ENCODE data around the gene APOBEC3B. TPM values are rescaled to one million over a fixed set of nuclear protein-coding genes. Genes with fewer than 3 reads are reported as not detected.
A peak's percentile ranks its signal among the peaks of the same experiment; 100 is the strongest.
"Not testable (repeated sequence)": the region's sequence is repeated elsewhere in the genome, so short reads cannot be mapped to it uniquely, and the experiment has no call there.

Gene APOBEC3B
- total RNA-seq, 1 donor from 2014 or later: 17.0 TPM

GRCh38 chr22:39020021-39020651 lies 38.0 kb downstream of the APOBEC3B start:
- Mint-ChIP-seq H3K4me3 (ENCODE audit: low read depth) (peak overlapping the region; percentile 90), H3K36me3 (ENCODE audit: low read depth) (peaks cover 55% of the 10 kb centered on the region), H3K4me1 (ENCODE audit: low read depth) (peaks cover 39% of the 10 kb centered on the region), H3K27ac (peak overlapping the region; percentile 90)
- H3K27me3 Mint-ChIP-seq (ENCODE audit: low read depth); DNase-seq (ENCODE audit: low spot score); intact Hi-C loops (cut with micrococcal nuclease); H3K9me3 Mint-ChIP-seq: not testable (repeated sequence)

GRCh38 chr22:39021552-39022250 lies 39.6 kb downstream of the APOBEC3B start:
- H3K27ac Mint-ChIP-seq: peak overlapping the region; percentile 94
- H3K9me3 Mint-ChIP-seq: no peaks in the 10 kb centered on the region
- peak overlapping the region; percentile 90 for H3K4me3 Mint-ChIP-seq (ENCODE audit: low read depth)
- intact Hi-C loops (cut with micrococcal nuclease): no loop called here
- DNase-seq (ENCODE audit: low spot score): no peak
- no peaks in the 10 kb centered on the region for H3K27me3 Mint-ChIP-seq (ENCODE audit: low read depth)
- peaks cover 39% of the 10 kb centered on the region for H3K4me1 Mint-ChIP-seq (ENCODE audit: low read depth)
- peaks cover 59% of the 10 kb centered on the region for H3K36me3 Mint-ChIP-seq (ENCODE audit: low read depth)

- H3K27ac Mint-ChIP-seq: peak overlapping the region; percentile 60
- peaks cover 44% of the 10 kb centered on the region for H3K4me1 Mint-ChIP-seq (ENCODE audit: low read depth)
- peak overlapping the region; percentile 47 for H3K4me3 Mint-ChIP-seq (ENCODE audit: low read depth)
- no peaks in the 10 kb centered on the region for H3K9me3 Mint-ChIP-seq
- DNase-seq (ENCODE audit: low spot score): no peak
- H3K36me3 Mint-ChIP-seq (ENCODE audit: low read depth): peaks cover 59% of the 10 kb centered on the region
- H3K27me3 Mint-ChIP-seq (ENCODE audit: low read depth): no peaks in the 10 kb centered on the region
- intact Hi-C loops (cut with micrococcal nuclease): no loop called here
Observed at GRCh38 chr22:39024519-39025308, 42.6 kb downstream of the APOBEC3B start.

- Mint-ChIP-seq H3K4me1 (ENCODE audit: low read depth) (peaks cover 38% of the 10 kb centered on the region), H3K27ac (peak overlapping the region; percentile 11), H3K9me3 (no peaks in the 10 kb centered on the region), H3K4me3 (ENCODE audit: low read depth) (no peak overlapping the region), H3K36me3 (ENCODE audit: low read depth) (peaks cover 53% of the 10 kb centered on the region), H3K27me3 (ENCODE audit: low read depth) (no peaks in the 10 kb centered on the region)
- DNase-seq (ENCODE audit: low spot score): no peak
- intact Hi-C loops (cut with micrococcal nuclease): no loop called here
Observed at GRCh38 chr22:39026509-39027150, 44.5 kb downstream of the APOBEC3B start.

- DNase-seq (ENCODE audit: low spot score): no peak
- H3K4me3 Mint-ChIP-seq (ENCODE audit: low read depth): no peak overlapping the region
- H3K27me3 Mint-ChIP-seq (ENCODE audit: low read depth): no peaks in the 10 kb centered on the region
- peaks cover 50% of the 10 kb centered on the region for H3K36me3 Mint-ChIP-seq (ENCODE audit: low read depth)
- peak overlapping the region; percentile 72 for H3K27ac Mint-ChIP-seq
- intact Hi-C loops (cut with micrococcal nuclease): no loop called here
- H3K4me1 Mint-ChIP-seq (ENCODE audit: low read depth): peaks cover 30% of the 10 kb centered on the region
- no peaks in the 10 kb centered on the region for H3K9me3 Mint-ChIP-seq
Observed at GRCh38 chr22:39027717-39028116, 45.6 kb downstream of the APOBEC3B start.

GRCh38 chr22:39028281-39028680 lies 46.1 kb downstream of the APOBEC3B start:
- no peak for DNase-seq (ENCODE audit: low spot score)
- Mint-ChIP-seq H3K9me3 (no peaks in the 10 kb centered on the region), H3K36me3 (ENCODE audit: low read depth) (peaks cover 54% of the 10 kb centered on the region), H3K27me3 (ENCODE audit: low read depth) (no peaks in the 10 kb centered on the region), H3K4me1 (ENCODE audit: low read depth) (peaks cover 29% of the 10 kb centered on the region), H3K27ac (peak overlapping the region; percentile 72), H3K4me3 (ENCODE audit: low read depth) (no peak overlapping the region)
- intact Hi-C loops (cut with micrococcal nuclease): no loop called here

GRCh38 chr22:39029227-39029626 lies 47.1 kb downstream of the APOBEC3B start:
- Mint-ChIP-seq H3K36me3 (ENCODE audit: low read depth) (peaks cover 51% of the 10 kb centered on the region), H3K27me3 (ENCODE audit: low read depth) (no peaks in the 10 kb centered on the region), H3K9me3 (no peaks in the 10 kb centered on the region), H3K4me1 (ENCODE audit: low read depth) (peaks cover 22% of the 10 kb centered on the region), H3K4me3 (ENCODE audit: low read depth) (no peak overlapping the region), H3K27ac (no peak overlapping the region)
- no peak for DNase-seq (ENCODE audit: low spot score)
- intact Hi-C loops (cut with micrococcal nuclease): no loop called here

GRCh38 chr22:39030705-39031104 lies 48.6 kb downstream of the APOBEC3B start:
- no peaks in the 10 kb centered on the region for H3K27me3 Mint-ChIP-seq (ENCODE audit: low read depth)
- H3K27ac Mint-ChIP-seq: no peak overlapping the region
- no peak for DNase-seq (ENCODE audit: low spot score)
- peaks cover 13% of the 10 kb centered on the region for H3K4me1 Mint-ChIP-seq (ENCODE audit: low read depth)
- no peak overlapping the region for H3K4me3 Mint-ChIP-seq (ENCODE audit: low read depth)
- H3K36me3 Mint-ChIP-seq (ENCODE audit: low read depth): peaks cover 43% of the 10 kb centered on the region
- intact Hi-C loops (cut with micrococcal nuclease): no loop called here
- H3K9me3 Mint-ChIP-seq: no peaks in the 10 kb centered on the region

GRCh38 chr22:39031434-39032295 lies 49.5 kb downstream of the APOBEC3B start:
- peaks cover 34% of the 10 kb centered on the region for H3K36me3 Mint-ChIP-seq (ENCODE audit: low read depth)

GRCh38 chr22:39037071-39037470 lies 54.9 kb downstream of the APOBEC3B start:
- H3K27me3 Mint-ChIP-seq (ENCODE audit: low read depth); DNase-seq (ENCODE audit: low spot score); H3K27ac Mint-ChIP-seq; intact Hi-C loops (cut with micrococcal nuclease); H3K4me3 Mint-ChIP-seq (ENCODE audit: low read depth); H3K9me3 Mint-ChIP-seq: not testable (repeated sequence)
- peaks cover 21% of the 10 kb centered on the region for H3K4me1 Mint-ChIP-seq (ENCODE audit: low read depth)
- H3K36me3 Mint-ChIP-seq (ENCODE audit: low read depth): peaks cover 22% of the 10 kb centered on the region

More at GRCh38 chr22:39031434-39032295, 49.5 kb downstream of the APOBEC3B start:
- H3K4me3 Mint-ChIP-seq (ENCODE audit: low read depth); H3K9me3 Mint-ChIP-seq; intact Hi-C loops (cut with micrococcal nuclease); H3K27ac Mint-ChIP-seq; DNase-seq (ENCODE audit: low spot score); H3K27me3 Mint-ChIP-seq (ENCODE audit: low read depth): not testable (repeated sequence)
- H3K4me1 Mint-ChIP-seq (ENCODE audit: low read depth): peaks cover 11% of the 10 kb centered on the region

- intact Hi-C loops (cut with micrococcal nuclease): loop anchor here (5.0 kb wide), 1 partner anchor 48 kb away; no protein-coding TSS in a partner anchor
- Mint-ChIP-seq H3K4me1 (ENCODE audit: low read depth) (peaks cover 21% of the 10 kb centered on the region), H3K27me3 (ENCODE audit: low read depth) (no peaks in the 10 kb centered on the region), H3K36me3 (ENCODE audit: low read depth) (peaks cover 9% of the 10 kb centered on the region), H3K27ac (peak overlapping the region; percentile 82), H3K9me3 (no peaks in the 10 kb centered on the region), H3K4me3 (ENCODE audit: low read depth) (peak overlapping the region; percentile 73)
- DNase-seq (ENCODE audit: low spot score): no peak
Observed at GRCh38 chr22:39039306-39040126, 57.4 kb downstream of the APOBEC3B start.

Measured in activated T-helper 2 cell treated with anti-CD3 and anti-CD28 coated beads, Interferon-gamma antibody, Interleukin-2, Interleukin-4, amounts not matched to agents 10 μg/mL and 5 μg/mL and 100 μg/mL, durations not matched to agents 14 hours and 24 hours and 36 hours (primary cell).